HepG2 (cell line): ENCODE data around the gene RERE. TPM values are rescaled to one million over a fixed set of nuclear protein-coding genes. Genes with fewer than 3 reads are reported as not detected.

ENCODE experiments used
- ATAC-seq: fragments of 200-7000 bp; cut with Tn5 transposase; 3 replicates; pipeline ENCODE4 v1.9.1; 2020; ENCODE audit warnings: mild to moderate bottlenecking, moderate library complexity
- BruUV-seq: library from RNA; stranded (reverse); fragments of 400-500 nt; replicated peaks from 2 replicates; lab custom pipeline; 2021; lab: Mats Ljungman, UMichigan
- CTCF ChIA-PET: fragments of 300-600 bp; formaldehyde crosslinking; extraction: SDS; loops from one replicate; lab custom pipeline; 2021; ENCODE audit warnings: low total read pairs, inconsistent platforms, low intra/inter-chr PET ratio; lab: Yijun Ruan, JAX
- POLR2A ChIA-PET: fragments of 350-600 bp; sonication (Branson Sonifier 250); formaldehyde crosslinking; loops from one replicate; lab custom pipeline; 2020; ENCODE audit warnings: antibody characterized with exemption, inconsistent platforms; lab: Yijun Ruan, JAX
- DNase-seq: peaks from one replicate; pipeline ENCODE4 v3.0.0-alpha.2; 2015; ENCODE audit warnings: low spot score
- FAIRE-seq: peaks from 3 replicates; lab custom pipeline; 2011; peaks lifted over from hg19 to GRCh38; lab: Jason Lieb, UNC
- H2AFZ ChIP-seq: one replicate; pipeline ENCODE4 v1.6.1; 2011; ENCODE audit warnings: low read length, inconsistent platforms
- H3K27ac ChIP-seq: fragments of 300-600 bp; 3 replicates; pipeline ENCODE4 v1.8.0; 2011; ENCODE audit warnings: mixed run types, mild to moderate bottlenecking, mixed read lengths, low read length, inconsistent platforms; ENCODE audit not compliant: insufficient read depth; ENCODE audit errors: extremely low read length
- H3K27me3 ChIP-seq, 2 experiments: fragments of 200-600 bp in 1 of 2; 2 replicates in 1 of 2; 3 replicates in 1 of 2; pipeline versions ENCODE4 v1.6.0 to v1.8.0; 2011; ENCODE audit warnings: low read length in 2 of 2, mild to moderate bottlenecking in 2 of 2, moderate library complexity in 2 of 2, inconsistent platforms in 1 of 2; ENCODE audit not compliant: insufficient read depth in 2 of 2, control insufficient read depth in 1 of 2
- H3K36me3 ChIP-seq, 2 experiments: fragments of 200-600 bp in 1 of 2; replicated peaks in 1 of 2; 2 replicates in 1 of 2; 3 replicates in 1 of 2; pipeline versions ENCODE4 v1.5.1 to v1.8.0; 2011; ENCODE audit warnings: low read length in 2 of 2, inconsistent platforms in 1 of 2; ENCODE audit not compliant: insufficient read depth in 2 of 2, control insufficient read depth in 1 of 2
- H3K4me1 ChIP-seq: 2 replicates; pipeline ENCODE4 v1.5.1; 2012; ENCODE audit warnings: low read length, inconsistent platforms; ENCODE audit not compliant: insufficient read depth
- H3K4me2 ChIP-seq: 2 replicates; pipeline ENCODE4 v1.6.0; 2011; ENCODE audit warnings: low read depth, low read length, inconsistent platforms
- H3K4me3 ChIP-seq, 3 experiments: fragments of 200-600 bp in 1 of 3; sonication (generic), shearing (Covaris generic) in 1 of 3; replicated peaks in 1 of 3; 2 replicates each; pipeline ENCODE4 v1.5.1; 2011 to 2016; ENCODE audit warnings: low read length in 3 of 3, inconsistent platforms in 2 of 3, low read depth in 2 of 3, mild to moderate bottlenecking in 2 of 3, control low read depth in 1 of 3, mixed read lengths in 1 of 3; ENCODE audit not compliant: insufficient read depth in 1 of 3
- H3K79me2 ChIP-seq: one replicate; pipeline ENCODE4 v1.6.1; 2011; ENCODE audit warnings: low read length, inconsistent platforms; ENCODE audit not compliant: insufficient read depth
- H3K9ac ChIP-seq: 2 replicates; pipeline ENCODE4 v1.6.0; 2011; ENCODE audit warnings: mild to moderate bottlenecking, low read depth, low read length, inconsistent platforms; ENCODE audit not compliant: insufficient read depth
- H3K9me3 ChIP-seq: 2 replicates; pipeline ENCODE4 v1.5.1; 2012; ENCODE audit warnings: mild to moderate bottlenecking, low read length
- H4K20me1 ChIP-seq: 2 replicates; pipeline ENCODE4 v1.6.0; 2011; ENCODE audit warnings: inconsistent platforms, mild to moderate bottlenecking, low read length, moderate library complexity; ENCODE audit not compliant: insufficient read depth
- ADNP ChIP-seq: sonication (generic); formaldehyde crosslinking; IDR thresholded peaks from 2 replicates; pipeline ENCODE4 v1.4.0; 2020; ENCODE audit warnings: missing genetic modification reagents
- RFX5 ChIP-seq: IDR thresholded peaks from 2 replicates; pipeline ENCODE4 v1.6.1; 2011; ENCODE audit warnings: low read depth, low read length, improper control_type of control experiment
- SP4 ChIP-seq: sonication (generic); formaldehyde crosslinking; IDR thresholded peaks from 2 replicates; pipeline ENCODE4 v1.8.1; 2023; ENCODE audit warnings: mild to moderate bottlenecking, missing genetic modification reagents
- TBL1XR1 ChIP-seq: fragments of 150-350 bp; IDR thresholded peaks from 2 replicates; pipeline ENCODE4 v1.6.1; 2014; ENCODE audit warnings: borderline replicate concordance, low read length; ENCODE audit not compliant: partially characterized antibody
- ZMAT3 ChIP-seq: sonication (generic); formaldehyde crosslinking; conservative IDR thresholded peaks from 2 replicates; pipeline ENCODE4 v1.7.0; 2021; ENCODE audit warnings: missing genetic modification reagents
- ZNF343 ChIP-seq: sonication (generic); formaldehyde crosslinking; IDR thresholded peaks from 2 replicates; pipeline ENCODE4 v1.4.0; 2020; ENCODE audit warnings: mild to moderate bottlenecking, missing genetic modification reagents
- ZNF788 ChIP-seq: sonication (generic); formaldehyde crosslinking; IDR thresholded peaks from 2 replicates; pipeline ENCODE4 v1.5.0; 2020; ENCODE audit warnings: mild to moderate bottlenecking, missing genetic modification reagents, borderline replicate concordance
- ZSCAN21 ChIP-seq: sonication (generic); formaldehyde crosslinking; IDR thresholded peaks from 2 replicates; pipeline ENCODE4 v1.8.0; 2022; ENCODE audit warnings: mild to moderate bottlenecking, missing genetic modification reagents, moderate library complexity, borderline replicate concordance
- ZSCAN30 ChIP-seq: sonication (generic); formaldehyde crosslinking; IDR thresholded peaks from 2 replicates; pipeline ENCODE4 v1.5.0; 2020; ENCODE audit warnings: mild to moderate bottlenecking, missing genetic modification reagents
- WGBS: methylation state at CpG from one replicate; pipeline ENCODE4 v1.1.6; 2017; ENCODE audit warnings: low lambda C conversion rate; 5-methylcytosine and 5-hydroxymethylcytosine counted together
- in situ Hi-C: cut with HindIII; loops from 2 replicates; pipeline ENCODE4 v1.10.0; 2017; ENCODE audit warnings: low pct_unique_long_range_greater_than_20kb; ENCODE audit not compliant: extremely low pct_ligation_motif_present
- intact Hi-C: fragments of 100-400 bp; cut with micrococcal nuclease; formaldehyde crosslinking; loops from one replicate; pipeline ENCODE4 v1.10.0; 2022; ENCODE audit not compliant: unreplicated experiment
- polyA plus RNA-seq, 8 experiments: library from polyadenylated mRNA; depleted of rRNA in 3 of 8; stranded (reverse) in 7 of 8; unstranded in 1 of 8; fragments of >200 nt; fragmentation: Illumina TruSeq in 4 of 8; extraction: Trizol in 4 of 8; gene quantifications; 2 replicates each; pipeline versions ENCODE4 v1.2.1 to v1.2.3, GENCODE V29; 2011 to 2016; ENCODE audit warnings: low read depth in 4 of 8, missing spikeins in 1 of 8, mixed read lengths in 1 of 8; ENCODE audit not compliant: insufficient read depth in 1 of 8
- total RNA-seq, 5 experiments: library from RNA; depleted of rRNA; stranded (reverse); fragments of >200 nt; fragmentation: Illumina TruSeq; extraction: Trizol; gene quantifications; 2 replicates each; pipeline ENCODE4 v1.2.3, GENCODE V29; 2016; ENCODE audit warnings: low read depth in 1 of 5
- TF ChIP-seq, protein P1 (sequence below): sonication (generic); formaldehyde crosslinking; IDR thresholded peaks from 2 replicates; pipeline ENCODE4 v1.5.0; 2020; ENCODE audit warnings: missing genetic modification reagents, mild to moderate bottlenecking, borderline replicate concordance
- TF ChIP-seq, protein P2 (sequence below): sonication (generic); formaldehyde crosslinking; IDR thresholded peaks from 2 replicates; pipeline ENCODE4 v1.4.0; 2020; ENCODE audit warnings: missing genetic modification reagents
- TF ChIP-seq, protein P3 (sequence below): sonication (generic); formaldehyde crosslinking; IDR thresholded peaks from 2 replicates; pipeline ENCODE4 v1.5.1; 2020; ENCODE audit warnings: mild to moderate bottlenecking, missing genetic modification reagents, borderline replicate concordance

RERE gene
- total and polyA plus RNA-seq, 2 of the 13 experiments (the other 11 are each of a cell fraction or from before 2014, with no cell fraction given) = 18.3 to 21.9 TPM

DNA sequence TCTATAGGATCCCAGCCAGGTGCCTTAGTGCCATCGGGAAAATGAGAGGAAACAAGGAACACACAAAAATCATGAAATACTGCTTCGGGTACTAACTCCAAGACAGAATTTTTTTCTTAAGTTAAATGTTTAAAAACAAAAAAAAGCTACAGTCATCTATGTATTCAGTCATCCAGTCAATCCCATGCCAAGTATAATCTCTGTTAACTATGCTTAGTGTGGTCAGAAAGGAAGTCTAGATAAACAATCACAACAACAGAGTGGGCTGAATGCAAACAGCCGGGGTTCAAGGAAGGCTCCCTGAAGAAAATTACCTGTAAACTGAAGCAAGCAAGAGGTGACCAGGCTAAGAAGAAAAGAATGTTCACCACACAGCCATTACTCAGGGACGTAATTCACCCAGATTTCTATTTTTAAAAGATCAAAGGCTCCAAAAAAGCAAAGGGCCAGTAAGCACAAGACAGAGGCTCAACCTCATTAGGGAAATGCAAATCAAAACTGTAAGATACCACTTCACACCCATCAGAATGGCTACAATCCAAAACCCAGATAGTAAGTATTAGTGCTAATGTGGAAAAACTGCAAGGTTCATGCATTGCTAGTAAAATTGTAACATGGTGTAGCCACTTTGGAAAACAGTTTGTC is 53.0 kb downstream of the RERE start:
- Histone ChIP-seq H3K9ac (no peak overlapping the region), H3K4me2 (no peak overlapping the region), H4K20me1 (no peaks in the 10 kb centered on the region; the same call in 1 of the 2 replicates), H3K27ac (no peak overlapping the region), H2AFZ (no peak overlapping the region), H3K4me3 (no peak overlapping the region), H3K27me3 (no peaks in the 10 kb centered on the region), H3K4me1 (peaks cover 14% of the 10 kb centered on the region; the same call in 1 of the 2 replicates), H3K9me3 (no peaks in the 10 kb centered on the region), H3K36me3 (no peaks in the 10 kb centered on the region; a peak in 2 of 5 replicates), H3K79me2 (peaks cover 77% of the 10 kb centered on the region)
- 95% methylated on average over 4 of the region's 4 CpGs for WGBS
- intact Hi-C loops (no loop called here), in situ Hi-C loops (no loop called here)
- DNase-seq (no peak), FAIRE-seq (no peak), ATAC-seq (no peak)
- TF ChIP-seq RFX5 (no peak), ZMAT3 (CRISPR knock-in tag) (no peak), ZNF343 (CRISPR knock-in tag) (no peak), ADNP (no peak), ZSCAN30 (CRISPR knock-in tag) (no peak), SP4 (CRISPR knock-in tag) (no peak), ZSCAN21 (CRISPR knock-in tag) (no peak), ZNF788 (no peak), TBL1XR1 (no peak)
- TF ChIP-seq, protein P1, sequence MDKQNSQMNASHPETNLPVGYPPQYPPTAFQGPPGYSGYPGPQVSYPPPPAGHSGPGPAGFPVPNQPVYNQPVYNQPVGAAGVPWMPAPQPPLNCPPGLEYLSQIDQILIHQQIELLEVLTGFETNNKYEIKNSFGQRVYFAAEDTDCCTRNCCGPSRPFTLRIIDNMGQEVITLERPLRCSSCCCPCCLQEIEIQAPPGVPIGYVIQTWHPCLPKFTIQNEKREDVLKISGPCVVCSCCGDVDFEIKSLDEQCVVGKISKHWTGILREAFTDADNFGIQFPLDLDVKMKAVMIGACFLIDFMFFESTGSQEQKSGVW = no peak
- TF ChIP-seq, protein P2, sequence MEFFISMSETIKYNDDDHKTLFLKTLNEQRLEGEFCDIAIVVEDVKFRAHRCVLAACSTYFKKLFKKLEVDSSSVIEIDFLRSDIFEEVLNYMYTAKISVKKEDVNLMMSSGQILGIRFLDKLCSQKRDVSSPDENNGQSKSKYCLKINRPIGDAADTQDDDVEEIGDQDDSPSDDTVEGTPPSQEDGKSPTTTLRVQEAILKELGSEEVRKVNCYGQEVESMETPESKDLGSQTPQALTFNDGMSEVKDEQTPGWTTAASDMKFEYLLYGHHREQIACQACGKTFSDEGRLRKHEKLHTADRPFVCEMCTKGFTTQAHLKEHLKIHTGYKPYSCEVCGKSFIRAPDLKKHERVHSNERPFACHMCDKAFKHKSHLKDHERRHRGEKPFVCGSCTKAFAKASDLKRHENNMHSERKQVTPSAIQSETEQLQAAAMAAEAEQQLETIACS (CRISPR knock-in tag) = no peak
- TF ChIP-seq, protein P3, sequence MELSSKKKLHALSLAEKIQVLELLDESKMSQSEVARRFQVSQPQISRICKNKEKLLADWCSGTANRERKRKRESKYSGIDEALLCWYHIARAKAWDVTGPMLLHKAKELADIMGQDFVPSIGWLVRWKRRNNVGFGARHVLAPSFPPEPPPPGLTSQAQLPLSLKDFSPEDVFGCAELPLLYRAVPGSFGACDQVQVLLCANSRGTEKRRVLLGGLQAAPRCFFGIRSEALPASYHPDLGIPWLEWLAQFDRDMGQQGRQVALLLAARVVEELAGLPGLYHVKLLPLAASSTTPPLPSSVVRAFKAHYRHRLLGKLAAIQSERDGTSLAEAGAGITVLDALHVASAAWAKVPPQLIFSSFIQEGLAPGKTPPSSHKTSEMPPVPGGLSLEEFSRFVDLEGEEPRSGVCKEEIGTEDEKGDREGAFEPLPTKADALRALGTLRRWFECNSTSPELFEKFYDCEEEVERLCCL (CRISPR knock-in tag) = no peak
- no TSS peak for BruUV-seq
- POLR2A ChIA-PET = interaction anchor here (0.5 kb wide), 1 partner anchor 63 kb away, joined by 3 read pairs; no protein-coding TSS in a partner anchor
- CTCF ChIA-PET = no interaction called here
